Activated CD8-positive, alpha-beta memory T cell treated with anti-CD3 and anti-CD28 coated beads for 24 hours (primary cell): ENCODE measurements around the gene MRPL1.
A peak's percentile ranks its signal among the peaks of the same experiment; 100 is the strongest.

ENCODE experiments used
- DNase-seq: peaks from one replicate; pipeline ENCODE4 v3.0.0-alpha.2; 2020

The MRPL1 gene

GRCh38 chr4:77862478-77863216 lies at the start of gene MRPL1:
Gene MRPL1, plus strand, starts transcription at chr4:77862830. Its CDS starts 19 bp downstream, at chr4:77862849.
- peak; percentile 92 for DNase-seq

- DNase-seq = no peak
Observed at GRCh38 chr4:77815636-77816035, 47.0 kb upstream of the MRPL1 start.

GRCh38 chr4:77816546-77816945 lies 46.1 kb upstream of the MRPL1 start:
- DNase-seq = no peak

- DNase-seq = no peak
Observed at GRCh38 chr4:77817304-77818072, 45.1 kb upstream of the MRPL1 start.

- peak; percentile 69 for DNase-seq
Observed at GRCh38 chr4:77818073-77818601, 44.5 kb upstream of the MRPL1 start.

- peak; percentile 90 for DNase-seq
Observed at GRCh38 chr4:77818602-77819403, 43.8 kb upstream of the MRPL1 start, which contains the start of gene CNOT6L. Gene CNOT6L, minus strand, starts transcription at chr4:77819368. Its CDS starts 60 bp downstream, at chr4:77819308.

GRCh38 chr4:77819404-77819842 lies 43.2 kb upstream of the MRPL1 start:
- DNase-seq = no peak

- peak; percentile 97 for DNase-seq
Observed at GRCh38 chr4:77819843-77820648, 42.6 kb upstream of the MRPL1 start.

GRCh38 chr4:77820649-77821561 lies 41.7 kb upstream of the MRPL1 start:
- DNase-seq = no peak

- no peak for DNase-seq
Observed at GRCh38 chr4:77821775-77822174, 40.9 kb upstream of the MRPL1 start.

GRCh38 chr4:77826275-77826674 lies 36.4 kb upstream of the MRPL1 start:
- no peak for DNase-seq

- DNase-seq = no peak
Observed at GRCh38 chr4:77827343-77827742, 35.3 kb upstream of the MRPL1 start.

- DNase-seq = no peak
Observed at GRCh38 chr4:77833126-77833724, 29.4 kb upstream of the MRPL1 start.

GRCh38 chr4:77834403-77834802 lies 28.2 kb upstream of the MRPL1 start:
- DNase-seq = no peak

GRCh38 chr4:77843628-77844027 lies 19.0 kb upstream of the MRPL1 start:
- no peak for DNase-seq

GRCh38 chr4:77844363-77844762 lies 18.3 kb upstream of the MRPL1 start:
- no peak for DNase-seq

GRCh38 chr4:77845400-77845799 lies 17.2 kb upstream of the MRPL1 start:
- DNase-seq = no peak

GRCh38 chr4:77845929-77846328 lies 16.7 kb upstream of the MRPL1 start:
- no peak for DNase-seq

GRCh38 chr4:77848508-77848907 lies 14.1 kb upstream of the MRPL1 start:
- DNase-seq = no peak

GRCh38 chr4:77849278-77849965 lies 13.2 kb upstream of the MRPL1 start:
- no peak for DNase-seq
